HepG2 (cell line): Measurements from ENCODE around the gene HSDL2.

Source experiments
- CTCF ChIP-seq: sonication (generic); formaldehyde crosslinking; IDR thresholded peaks from 2 replicates; pipeline ENCODE4 v1.5.0; 2020; ENCODE audit warnings: mild to moderate bottlenecking, missing genetic modification reagents, moderate library complexity
- FOXA3 ChIP-seq: IDR thresholded peaks from 2 replicates; pipeline ENCODE4 v1.6.1; 2016; ENCODE audit warnings: missing genetic modification reagents, missing compliant biosample characterization
- SRSF9 ChIP-seq: fragments of 200-400 bp; formaldehyde crosslinking; IDR thresholded peaks from 2 replicates; pipeline ENCODE4 v1.6.1; 2018; ENCODE audit warnings: borderline replicate concordance, mild to moderate bottlenecking, low read depth, low read length; ENCODE audit not compliant: insufficient read depth, poor library complexity, severe bottlenecking
- TP53 ChIP-seq: sonication (generic); formaldehyde crosslinking; conservative IDR thresholded peaks from 2 replicates; pipeline ENCODE4 v1.4.0; 2020; ENCODE audit warnings: missing genetic modification reagents
- ZNF446 ChIP-seq: sonication (generic); formaldehyde crosslinking; IDR thresholded peaks from 2 replicates; pipeline ENCODE4 v1.5.0; 2020; ENCODE audit warnings: mild to moderate bottlenecking, missing genetic modification reagents

GRCh38 chr9:112495614-112496013 lies 115.7 kb downstream of the HSDL2 start:
- TF ChIP-seq CTCF (CRISPR knock-in tag) (no peak), FOXA3 (no peak), SRSF9 (no peak), TP53 (CRISPR knock-in tag) (no peak), ZNF446 (CRISPR knock-in tag) (no peak)
